Liver (tissue), 9 donors: ENCODE data around the gene CRMP1. TPM values are rescaled to one million over a fixed set of nuclear protein-coding genes. Genes with fewer than 3 reads are reported as not detected.

Experiments
- DNase-seq: peaks from one replicate; pipeline ENCODE4 v3.0.0-alpha.2; 2017; ENCODE audit warnings: low spot score
- H3K27ac ChIP-seq, 2 donors: one replicate each; pipeline ENCODE4 v1.7.0; 2013; ENCODE audit warnings: inconsistent platforms in 2 of 2, low read length in 2 of 2, control low read depth in 1 of 2, low read depth in 1 of 2, mild to moderate bottlenecking in 1 of 2
- H3K27me3 ChIP-seq, 4 donors: one replicate each; pipeline versions ENCODE4 v1.6.1 to v1.7.0; 2013; ENCODE audit warnings: low read length in 3 of 4, inconsistent platforms in 1 of 4, mild to moderate bottlenecking in 1 of 4, moderate library complexity in 1 of 4; ENCODE audit not compliant: control insufficient read depth in 4 of 4, insufficient read depth in 4 of 4
- H3K36me3 ChIP-seq, 4 donors: one replicate each; pipeline versions ENCODE4 v1.6.1 to v1.7.0; 2013; ENCODE audit warnings: low read length in 3 of 4, mild to moderate bottlenecking in 3 of 4, low read depth in 1 of 4, moderate library complexity in 1 of 4; ENCODE audit not compliant: control insufficient read depth in 4 of 4, insufficient read depth in 3 of 4
- H3K4me1 ChIP-seq, 4 donors: one replicate each; pipeline versions ENCODE4 v1.6.1 to v1.7.0; 2013; ENCODE audit warnings: low read length in 3 of 4, mild to moderate bottlenecking in 3 of 4, moderate library complexity in 1 of 4; ENCODE audit not compliant: control insufficient read depth in 4 of 4, insufficient read depth in 4 of 4
- H3K4me3 ChIP-seq, 3 donors: one replicate each; pipeline versions ENCODE4 v1.6.1 to v1.7.0; 2013; ENCODE audit warnings: low read length in 3 of 3, control low read depth in 1 of 3, low read depth in 1 of 3, mild to moderate bottlenecking in 1 of 3
- H3K9ac ChIP-seq, 2 donors: one replicate each; pipeline ENCODE4 v1.7.0; 2013; ENCODE audit warnings: low read length in 2 of 2, mild to moderate bottlenecking in 2 of 2, moderate library complexity in 2 of 2, control low read depth in 1 of 2, low read depth in 1 of 2
- H3K9me3 ChIP-seq, 4 donors: one replicate each; pipeline versions ENCODE4 v1.6.1 to v1.7.0; 2013; ENCODE audit warnings: low read length in 3 of 4; ENCODE audit not compliant: control insufficient read depth in 4 of 4
- ATF3 ChIP-seq: IDR thresholded peaks from 2 replicates; pipeline ENCODE4 v1.6.1; 2016; ENCODE audit warnings: antibody characterized with exemption
- CTCF ChIP-seq: fragments of 150-350 bp; IDR thresholded peaks from 2 replicates; pipeline ENCODE4 v1.5.1; 2017; ENCODE audit warnings: improper control_type of control experiment, low read depth, low read length; ENCODE audit not compliant: missing input control
- EGR1 ChIP-seq, 2 donors: IDR thresholded peaks; 2 replicates each; pipeline ENCODE4 v1.6.1; 2016 to 2018; ENCODE audit warnings: antibody characterized with exemption in 2 of 2, low read depth in 2 of 2
- FOXA1 ChIP-seq: IDR thresholded peaks from 2 replicates; pipeline ENCODE4 v1.6.1; 2016; ENCODE audit warnings: antibody characterized with exemption
- FOXA2 ChIP-seq: IDR thresholded peaks from 2 replicates; pipeline ENCODE4 v1.6.1; 2016; ENCODE audit warnings: antibody characterized with exemption
- GABPA ChIP-seq, 2 donors: IDR thresholded peaks in 1 of 2; conservative IDR thresholded peaks in 1 of 2; 2 replicates each; pipeline ENCODE4 v1.6.1; 2016; ENCODE audit warnings: antibody characterized with exemption in 2 of 2, mild to moderate bottlenecking in 1 of 2, moderate library complexity in 1 of 2
- HNF4A ChIP-seq, 2 donors: conservative IDR thresholded peaks; 2 replicates each; pipeline ENCODE4 v1.6.1; 2016; ENCODE audit warnings: antibody characterized with exemption in 2 of 2, mild to moderate bottlenecking in 2 of 2
- HNF4G ChIP-seq: IDR thresholded peaks from 2 replicates; pipeline ENCODE4 v1.6.1; 2016; ENCODE audit warnings: antibody characterized with exemption
- MAX ChIP-seq: IDR thresholded peaks from 2 replicates; pipeline ENCODE4 v1.6.1; 2016; ENCODE audit warnings: antibody characterized with exemption
- NR2F2 ChIP-seq: IDR thresholded peaks from 2 replicates; pipeline ENCODE4 v1.6.1; 2016; ENCODE audit warnings: antibody characterized with exemption
- RAD21 ChIP-seq, 2 donors: IDR thresholded peaks; 2 replicates each; pipeline ENCODE4 v1.6.1; 2016; ENCODE audit warnings: antibody characterized with exemption in 2 of 2, mild to moderate bottlenecking in 2 of 2
- RXRA ChIP-seq, 2 donors: IDR thresholded peaks; 2 replicates each; pipeline ENCODE4 v1.6.1; 2017 to 2018; ENCODE audit warnings: antibody characterized with exemption in 2 of 2, mild to moderate bottlenecking in 1 of 2
- SP1 ChIP-seq: IDR thresholded peaks from 2 replicates; pipeline ENCODE4 v1.6.1; 2018; ENCODE audit warnings: antibody characterized with exemption, mild to moderate bottlenecking
- TAF1 ChIP-seq: conservative IDR thresholded peaks from 2 replicates; pipeline ENCODE4 v1.6.1; 2016; ENCODE audit warnings: antibody characterized with exemption, mild to moderate bottlenecking
- YY1 ChIP-seq: IDR thresholded peaks from 2 replicates; pipeline ENCODE4 v1.6.1; 2016; ENCODE audit warnings: antibody characterized with exemption, mild to moderate bottlenecking
- ZBTB33 ChIP-seq: IDR thresholded peaks from 2 replicates; pipeline ENCODE4 v1.6.1; 2016; ENCODE audit warnings: antibody characterized with exemption
- WGBS: extraction: QIAGEN DNeasy Blood & Tissue Kit; methylation state at CpG from one replicate; pipeline ENCODE4 v1.1.7; 2013; 5-methylcytosine and 5-hydroxymethylcytosine counted together
- polyA plus RNA-seq, 2 donors: library from polyadenylated mRNA; stranded (reverse) in 1 of 2; unstranded in 1 of 2; fragments of 200-250 nt in 1 of 2; fragments of >200 nt in 1 of 2; fragmentation: Nextera tagmentation in 1 of 2; extraction: Ambion mirVana in 1 of 2; gene quantifications; one replicate each; pipeline versions ENCODE4 v1.2.1 to v1.2.3, GENCODE V29; 2013 to 2015
- total RNA-seq, 2 donors: library from RNA; depleted of rRNA; stranded (reverse); fragments of >200 nt; gene quantifications; one replicate each; pipeline ENCODE4 v1.2.3, GENCODE V29; 2014
- donor health status: healthy.
- donor health status: healthy.
- donor health status: healthy.
- donor health status: healthy.
- donor health status: healthy.

The CRMP1 gene
- total and polyA plus RNA-seq, 4 donors = 0.06 to 0.42 (median 0.12) TPM

- WGBS = 91% methylated on average over 6 of the region's 6 CpGs
- TF ChIP-seq EGR1 (IDR thresholded peaks at IDR 0.05; ENCODE audit: low read depth in 2 of 2) (no peak), GABPA (IDR thresholded peaks at IDR 0.05 in 1 of 2, conservative IDR thresholded peaks at IDR 0.05 in 1 of 2) (no peak), MAX (no peak), YY1 (no peak), TAF1 (no peak), CTCF (no peak)
- no peak overlapping the region for H3K4me3 ChIP-seq
- H3K4me1 ChIP-seq = no peaks in the 10 kb centered on the region
- no peak overlapping the region for H3K9ac ChIP-seq
- no peak overlapping the region for H3K27ac ChIP-seq
- no peak for DNase-seq
- peaks cover 0 to 21% (median 4%) of the 10 kb centered on the region in 4 donors for H3K36me3 ChIP-seq
- no peaks in the 10 kb centered on the region for H3K9me3 ChIP-seq
- H3K27me3 ChIP-seq = no peaks in the 10 kb centered on the region
Observed at GRCh38 chr4:5814421-5814820, 78.5 kb downstream of the CRMP1 start.

GRCh38 chr4:5813882-5814255 is 79.0 kb downstream of the CRMP1 start:
- TF ChIP-seq HNF4A (conservative IDR thresholded peaks at IDR 0.05) (no peak), YY1 (no peak), SP1 (no peak), NR2F2 (no peak), FOXA1 (no peak), MAX (no peak), ATF3 (no peak), ZBTB33 (no peak), CTCF (no peak), GABPA (IDR thresholded peaks at IDR 0.05 in 1 of 2, conservative IDR thresholded peaks at IDR 0.05 in 1 of 2) (no peak), TAF1 (no peak), RXRA (IDR thresholded peaks at IDR 0.05) (no peak), EGR1 (IDR thresholded peaks at IDR 0.05; ENCODE audit: low read depth in 2 of 2) (no peak), FOXA2 (no peak), RAD21 (IDR thresholded peaks at IDR 0.05) (no peak), HNF4G (no peak)

More at GRCh38 chr4:5813882-5814255, 79.0 kb downstream of the CRMP1 start:
- Histone ChIP-seq H3K9me3 (no peaks in the 10 kb centered on the region), H3K27ac (no peak overlapping the region), H3K4me3 (no peak overlapping the region), H3K27me3 (no peaks in the 10 kb centered on the region), H3K9ac (no peak overlapping the region), H3K36me3 (peaks cover 0 to 21% (median 4%) of the 10 kb centered on the region in 4 donors), H3K4me1 (no peaks in the 10 kb centered on the region)
- WGBS = 93% methylated on average over 7 of the region's 7 CpGs
- no peak for DNase-seq
